ENCODE results near the gene ZSCAN22.

ZSCAN22 gene

GRCh38 chr19:58326914-58327726 lies at the start of gene ZSCAN22:
TSS of gene ZSCAN22 (plus strand) at chr19:58326994. CDS start at chr19:58334803, 7,809 bp downstream.
- DNase-seq, result peak; percentile 98

DNA sequence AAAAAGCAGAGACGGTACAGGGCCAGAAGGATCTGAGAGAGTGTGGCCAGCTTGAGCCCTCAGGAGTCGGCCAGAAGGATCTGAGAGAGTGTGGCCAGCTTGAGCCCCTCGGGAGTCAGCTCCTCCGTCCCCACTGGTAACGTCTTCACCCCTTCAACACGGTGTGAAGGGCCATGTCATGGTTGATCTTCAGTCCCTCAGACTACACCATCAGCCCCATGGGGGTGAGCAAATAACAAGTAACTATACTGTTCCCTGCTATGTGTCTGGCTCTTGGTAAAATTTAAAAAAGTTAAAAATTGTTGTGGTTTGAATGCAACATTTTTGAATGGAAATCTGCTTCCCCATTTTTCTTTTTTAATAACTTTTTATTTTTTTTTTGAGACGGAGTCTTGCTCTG lies 49.6 kb upstream of the ZSCAN22 start:
- peak; percentile 5 for DNase-seq

DNA sequence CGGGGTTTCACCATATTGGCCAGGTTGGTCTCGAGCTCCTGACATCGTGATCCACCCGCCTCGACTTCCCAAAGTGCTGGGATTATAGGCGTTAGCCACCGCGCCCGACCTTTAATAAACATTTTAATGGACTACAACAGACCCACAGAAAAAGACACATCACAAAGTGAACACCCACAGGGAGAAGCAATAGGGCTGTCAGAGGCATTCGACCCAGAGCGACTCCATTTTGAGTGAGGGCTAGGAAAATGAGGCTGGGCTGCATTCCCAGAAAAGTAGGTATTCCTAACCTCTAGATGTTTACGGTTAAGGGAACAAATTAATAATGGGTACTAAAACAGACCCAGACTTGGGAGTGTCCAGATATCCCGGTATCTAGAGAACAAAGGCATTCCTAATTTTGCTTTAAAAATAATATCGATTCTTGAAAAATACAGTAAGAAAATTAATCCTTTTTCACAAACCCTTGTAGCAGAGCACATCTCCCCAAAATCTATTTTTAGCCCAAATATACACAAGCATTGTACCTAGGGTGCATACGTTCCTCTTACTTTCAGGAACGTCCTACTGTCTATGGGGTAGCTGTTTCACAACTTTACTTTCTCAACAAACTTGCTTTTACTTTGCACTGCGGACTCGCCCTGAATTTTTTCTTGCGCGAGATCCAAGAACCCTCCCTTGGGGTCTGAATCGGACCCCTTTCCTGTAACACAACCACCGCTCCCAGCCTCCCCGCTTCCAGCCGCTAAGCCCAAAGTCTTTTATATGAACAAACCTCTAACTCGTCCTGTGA lies 48.9 kb upstream of the ZSCAN22 start:
- peak; percentile 7 for DNase-seq

DNA sequence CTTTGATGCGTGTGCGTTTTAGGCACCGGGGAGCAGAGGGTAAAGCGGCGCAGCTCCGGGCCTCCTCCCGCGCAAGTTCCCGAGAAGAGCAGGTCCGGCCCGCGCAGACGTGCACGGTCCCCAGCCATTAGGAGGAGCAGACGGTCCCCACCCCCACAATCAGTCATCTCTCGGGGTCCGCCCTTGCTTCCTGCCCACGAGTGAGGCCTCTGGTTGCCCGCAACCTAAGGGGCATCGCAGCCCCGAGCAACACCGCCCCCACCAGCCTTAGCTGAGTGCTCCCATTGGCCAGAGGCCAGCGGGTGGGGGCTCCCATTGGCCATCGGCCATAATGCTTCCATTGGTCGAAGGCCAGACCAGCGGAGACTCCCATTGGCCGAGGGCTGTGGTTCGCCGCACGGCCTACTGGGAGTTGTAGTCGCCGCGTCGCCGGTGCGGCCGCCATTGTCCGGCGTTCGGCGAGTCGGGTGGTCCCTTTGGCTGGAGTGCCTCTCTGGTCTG lies 48.2 kb upstream of the ZSCAN22 start, which contains the start of gene ZNF8:
ZNF8 (plus strand) TSS at position 415 of the 501 bp plus-strand sequence. CDS start 127 bp downstream, outside the sequence.
- peak; percentile 100 for DNase-seq

DNA sequence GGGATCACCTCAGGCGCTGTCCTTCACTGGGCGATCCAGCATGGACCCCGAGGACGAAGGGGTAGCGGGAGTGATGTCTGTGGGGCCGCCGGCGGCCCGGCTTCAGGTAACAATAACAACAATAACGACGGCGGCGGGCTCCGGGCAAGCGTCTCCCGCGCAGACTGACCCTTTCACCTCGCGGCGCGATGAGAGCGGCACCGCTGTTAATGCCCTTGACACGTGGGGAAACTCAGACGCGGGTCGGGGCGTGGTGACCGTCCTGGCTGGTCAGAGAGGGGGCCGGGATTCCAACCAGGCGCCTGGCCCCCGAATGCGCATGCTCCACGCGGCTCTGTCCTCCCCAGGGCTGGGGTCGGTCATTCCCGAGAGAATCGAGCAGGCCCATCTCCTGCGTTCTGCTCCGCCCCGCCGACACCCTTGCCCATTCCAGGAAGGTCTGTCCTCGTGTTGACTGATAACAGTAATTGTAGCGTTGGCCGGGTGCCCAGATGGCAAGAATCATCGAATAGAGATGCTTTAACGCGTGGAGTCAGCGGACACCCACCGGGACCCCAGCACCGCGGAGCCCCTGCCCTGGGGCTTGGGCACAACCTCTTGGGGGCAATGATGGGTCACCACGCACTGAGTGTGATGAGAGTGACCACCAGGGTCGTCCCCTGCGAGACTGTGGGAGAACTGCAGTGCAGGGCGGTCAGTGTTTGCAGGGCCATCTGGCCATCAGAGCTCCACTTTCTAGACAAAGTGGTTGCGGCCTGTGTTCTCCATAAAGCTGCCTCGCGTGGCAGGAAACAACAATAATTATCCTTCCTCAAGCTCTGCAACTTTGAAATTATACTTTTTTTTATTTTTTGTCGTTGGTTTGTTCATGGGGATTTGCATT lies 47.5 kb upstream of the ZSCAN22 start:
- DNase-seq, result peak; percentile 80

DNA sequence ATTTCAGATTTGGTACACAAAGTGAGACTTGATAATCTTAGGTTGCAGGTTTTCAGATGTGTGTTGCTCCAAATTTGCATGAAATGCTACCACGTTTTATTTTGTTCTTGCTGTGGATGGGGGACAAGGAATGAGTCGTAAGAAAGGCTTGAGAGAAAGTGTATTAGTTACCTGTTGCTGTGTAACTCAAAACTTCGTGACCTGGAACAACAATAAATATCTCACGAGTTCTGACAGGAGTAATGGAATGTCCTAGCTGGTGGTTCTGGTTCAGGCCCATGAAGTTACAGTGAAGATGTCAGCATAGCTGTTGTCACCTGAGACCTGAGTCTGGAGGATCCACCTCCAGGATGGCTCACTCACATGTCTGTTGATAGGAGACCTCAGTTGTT lies 46.9 kb upstream of the ZSCAN22 start:
- no peak for DNase-seq

GRCh38 chr19:58284199-58284598 lies 42.6 kb upstream of the ZSCAN22 start:
- DNase-seq, result no peak

- no peak for DNase-seq
Observed at GRCh38 chr19:58291943-58292342, 34.9 kb upstream of the ZSCAN22 start.

GRCh38 chr19:58294743-58295374 lies 31.9 kb upstream of the ZSCAN22 start:
- no peak for DNase-seq

- DNase-seq, result no peak
Observed at GRCh38 chr19:58296104-58296503, 30.7 kb upstream of the ZSCAN22 start.

GRCh38 chr19:58300620-58301019 lies 26.2 kb upstream of the ZSCAN22 start:
- DNase-seq, result no peak

- DNase-seq, result no peak
Observed at GRCh38 chr19:58304255-58304654, 22.5 kb upstream of the ZSCAN22 start.

DNA sequence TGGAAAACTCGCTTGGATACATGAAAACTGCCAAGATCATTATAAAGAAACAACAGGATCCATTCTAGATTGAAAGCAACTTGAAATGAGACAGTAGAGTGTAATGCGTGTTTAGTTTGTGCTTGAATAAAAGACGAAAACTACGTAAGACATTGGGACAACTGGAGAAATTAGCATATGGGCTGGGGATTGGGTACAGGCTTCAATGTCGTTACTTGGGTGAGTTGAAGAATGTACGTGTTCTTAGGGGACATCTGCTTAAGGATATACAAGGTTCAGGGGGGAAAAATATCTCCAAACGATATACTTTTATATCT lies 22.1 kb upstream of the ZSCAN22 start:
- peak; percentile 71 for DNase-seq

GRCh38 chr19:58305065-58305931 lies 21.5 kb upstream of the ZSCAN22 start, which contains the start of gene ERVK3-1:
TSS of gene ERVK3-1 (plus strand) at chr19:58305377. CDS start at chr19:58312169, 6,792 bp downstream.
- DNase-seq, result peak; percentile 99

DNA sequence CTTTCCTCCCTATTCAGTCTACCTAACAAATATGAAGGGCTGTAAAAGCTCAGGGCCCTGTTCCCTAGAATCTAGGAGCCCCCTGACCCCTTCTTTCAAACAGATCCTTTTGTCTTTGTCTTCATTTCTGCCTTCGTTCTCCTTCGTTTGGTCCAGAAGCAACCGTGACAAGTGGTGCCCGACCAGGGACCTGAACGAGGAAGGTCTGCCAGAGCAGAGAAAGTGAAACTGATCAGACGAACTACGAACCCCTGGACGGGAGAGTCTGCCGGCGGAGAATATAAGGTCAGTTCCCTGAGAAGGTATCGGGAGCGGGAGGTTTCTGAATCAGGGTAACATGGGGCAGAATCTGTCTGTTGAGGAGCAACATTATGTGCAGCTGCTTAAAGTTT lies 20.9 kb upstream of the ZSCAN22 start:
- DNase-seq, result no peak

DNA sequence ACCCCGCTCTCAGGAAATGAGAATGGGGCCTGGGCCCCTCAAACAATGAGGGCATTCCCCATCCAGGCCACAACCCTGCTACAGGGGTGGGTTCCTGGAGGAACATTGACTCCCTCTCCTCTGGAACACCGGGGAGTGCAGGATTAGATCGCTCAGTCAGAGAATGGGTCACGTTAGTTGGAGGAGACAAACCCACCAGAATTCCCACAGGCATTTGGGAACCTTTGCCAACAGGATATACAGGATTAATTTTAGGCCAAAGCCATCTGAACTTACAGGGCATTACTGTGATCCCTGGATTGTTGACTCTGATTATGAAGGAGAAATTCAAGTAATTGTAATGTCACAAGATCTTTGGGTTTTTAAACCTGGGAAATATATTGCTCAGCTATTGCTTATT lies 19.1 kb upstream of the ZSCAN22 start:
- DNase-seq, result no peak

GRCh38 chr19:58310685-58311084 lies 16.1 kb upstream of the ZSCAN22 start:
- peak; percentile 26 for DNase-seq

DNA sequence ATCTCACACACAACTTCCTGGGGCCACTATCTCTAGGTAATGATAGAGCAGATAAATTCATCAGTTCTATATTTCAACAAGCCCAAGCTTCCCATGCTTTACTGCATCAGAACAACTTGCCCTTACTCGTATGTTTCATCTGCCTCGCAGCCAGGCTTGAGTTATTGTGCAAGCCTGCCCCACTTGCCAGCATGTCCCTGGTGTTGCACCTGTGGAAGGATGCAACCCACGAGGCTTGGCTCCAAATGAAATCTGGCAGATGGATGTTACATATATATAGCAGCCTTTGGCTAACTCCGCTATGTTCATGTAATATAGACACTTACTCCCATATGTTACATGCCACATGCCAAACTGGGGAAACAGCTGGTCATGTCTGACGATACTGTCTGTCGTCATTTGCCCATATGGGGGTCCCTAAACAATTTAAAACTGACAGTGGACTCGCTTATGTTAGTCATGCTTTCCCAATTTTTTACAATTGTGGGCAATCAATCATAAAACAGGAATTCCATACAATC lies 15.4 kb upstream of the ZSCAN22 start:
- no peak for DNase-seq

DNA sequence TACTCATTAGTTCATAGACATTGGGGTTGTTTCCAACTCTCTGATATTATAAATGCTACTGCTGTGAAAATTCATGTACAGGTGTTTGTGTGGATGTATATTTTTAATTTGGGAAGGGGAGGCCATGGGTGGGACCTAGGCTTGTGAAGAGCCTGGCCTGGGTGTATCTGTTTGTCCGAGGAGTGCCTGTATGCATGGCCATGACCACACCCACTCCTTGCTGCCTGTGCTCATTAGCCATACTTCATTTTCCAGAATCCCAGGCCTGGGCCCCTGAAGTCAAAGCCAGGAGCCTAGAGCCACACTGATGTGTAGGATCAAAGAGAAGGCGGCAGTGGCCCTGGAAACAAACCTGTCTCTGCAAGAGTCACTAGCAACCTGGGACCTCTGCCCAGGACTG lies 11.2 kb upstream of the ZSCAN22 start:
- no peak for DNase-seq

GRCh38 chr19:58317476-58318072 lies 9.2 kb upstream of the ZSCAN22 start:
- no peak for DNase-seq

GRCh38 chr19:58318297-58318696 lies 8.5 kb upstream of the ZSCAN22 start:
- DNase-seq, result no peak

Data from NCI-H82 (cell line).